Tibial nerve (tissue), 4 donors: Measurements from ENCODE around the gene UNC80.

Source experiments
- CTCF ChIP-seq, 5 experiments: fragments of 200-600 bp in 3 of 5; fragments of 450-650 bp in 2 of 5; sonication (generic) in 3 of 5; IDR thresholded peaks; one replicate each; pipeline ENCODE4 v1.5.1; 2016 to 2019; ENCODE audit warnings: antibody characterized with exemption in 5 of 5, mild to moderate bottlenecking in 3 of 5, moderate library complexity in 2 of 5
- EP300 ChIP-seq, 2 donors: sonication (generic); formaldehyde crosslinking; IDR thresholded peaks; one replicate each; pipeline ENCODE4 v1.6.1; 2017; ENCODE audit warnings: antibody characterized with exemption in 2 of 2, mild to moderate bottlenecking in 1 of 2
- POLR2A ChIP-seq, 2 donors: fragments of 450-650 bp; IDR thresholded peaks; one replicate each; pipeline ENCODE4 v1.6.1; 2017; ENCODE audit warnings: antibody characterized with exemption in 2 of 2, mild to moderate bottlenecking in 2 of 2, moderate library complexity in 2 of 2

- TF ChIP-seq CTCF (IDR thresholded peaks at IDR 0.05) (no peak), EP300 (IDR thresholded peaks at IDR 0.05) (no peak), POLR2A (IDR thresholded peaks at IDR 0.05) (no peak)
Observed at GRCh38 chr2:209734805-209735204, 36.8 kb upstream of the UNC80 start.
